Ectodermal cell (in vitro differentiated cells): ENCODE measurements around the gene FKRP.
"Not testable (repeated sequence)": the region's sequence is repeated elsewhere in the genome, so short reads cannot be mapped to it uniquely, and the experiment has no call there.

ENCODE experiments used
- H3K27ac ChIP-seq: 2 replicates; pipeline ENCODE4 v1.7.0; 2013; ENCODE audit warnings: mild to moderate bottlenecking, low read depth, low read length; ENCODE audit not compliant: insufficient read depth, poor library complexity, severe bottlenecking
- H3K27me3 ChIP-seq: 2 replicates; pipeline ENCODE4 v1.7.0; 2013; ENCODE audit warnings: mild to moderate bottlenecking, low read length; ENCODE audit not compliant: insufficient read depth, control insufficient read depth, poor library complexity, severe bottlenecking
- H3K36me3 ChIP-seq: one replicate; pipeline ENCODE4 v1.7.0; 2013; ENCODE audit warnings: low read length; ENCODE audit not compliant: control insufficient read depth, insufficient read depth
- H3K4me1 ChIP-seq: one replicate; pipeline ENCODE4 v1.7.0; 2013; ENCODE audit warnings: low read length; ENCODE audit not compliant: control insufficient read depth, insufficient read depth
- H3K4me3 ChIP-seq: 2 replicates; pipeline ENCODE4 v1.7.0; 2013; ENCODE audit warnings: low read depth, low read length, control low read depth; ENCODE audit not compliant: insufficient read depth
- H3K9me3 ChIP-seq: 2 replicates; pipeline ENCODE4 v1.7.0; 2013; ENCODE audit warnings: mild to moderate bottlenecking, low read length, moderate library complexity; ENCODE audit not compliant: control insufficient read depth
- WGBS, 2 experiments: methylation state at CpG; one replicate each; pipeline ENCODE4 v1.1.7; 2013; ENCODE audit warnings: missing lambda C conversion rate in 2 of 2; 5-methylcytosine and 5-hydroxymethylcytosine counted together

FKRP gene

GRCh38 chr19:46773018-46773399, 27.2 kb downstream of the FKRP start:
- WGBS, 2 experiments: 93 to 96% methylated on average over 7 of the region's 7 CpGs
- no peak overlapping the region for H3K27ac ChIP-seq
- H3K9me3 ChIP-seq: no peaks in the 10 kb centered on the region
- H3K4me3 ChIP-seq: no peak overlapping the region
- peaks cover 19% of the 10 kb centered on the region for H3K36me3 ChIP-seq
- H3K4me1 ChIP-seq: no peaks in the 10 kb centered on the region
- H3K27me3 ChIP-seq: no peaks in the 10 kb centered on the region

DNA sequence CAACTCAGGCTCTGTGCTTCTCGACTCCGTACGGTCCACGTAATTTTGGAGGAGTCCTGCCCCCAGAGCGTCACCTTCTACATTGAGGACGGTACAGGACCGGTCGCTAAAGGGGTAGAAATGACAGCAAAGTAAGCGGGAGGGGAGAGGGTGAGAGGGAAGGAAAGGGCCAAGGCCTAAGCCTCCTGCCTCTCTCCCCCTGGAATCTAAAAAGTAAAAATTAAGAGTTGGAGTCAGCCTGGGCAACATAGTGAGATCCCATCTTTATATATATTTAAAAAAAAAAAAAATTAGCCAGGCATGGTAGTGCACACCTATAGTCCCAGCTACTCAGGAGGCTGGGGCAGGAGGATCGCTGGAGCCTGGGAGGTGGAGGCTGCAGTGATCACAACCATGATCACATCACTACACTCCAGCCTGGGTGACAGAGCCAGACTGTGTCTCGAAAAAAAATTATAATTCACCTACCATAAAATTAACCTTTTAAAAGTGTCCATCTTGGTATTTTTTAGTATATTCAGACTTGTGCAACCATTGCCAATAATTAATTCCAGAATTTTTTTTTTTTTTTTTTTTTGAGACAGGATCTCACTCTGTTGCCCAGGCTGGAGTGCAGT, 29.9 kb downstream of the FKRP start:
- Histone ChIP-seq H3K27me3 (no peaks in the 10 kb centered on the region), H3K9me3 (no peaks in the 10 kb centered on the region), H3K27ac (no peak overlapping the region), H3K4me3 (no peak overlapping the region), H3K4me1 (no peaks in the 10 kb centered on the region), H3K36me3 (peaks cover 33% of the 10 kb centered on the region)
- 98% methylated on average over 11 of the region's 11 CpGs for WGBS, 2 experiments

DNA sequence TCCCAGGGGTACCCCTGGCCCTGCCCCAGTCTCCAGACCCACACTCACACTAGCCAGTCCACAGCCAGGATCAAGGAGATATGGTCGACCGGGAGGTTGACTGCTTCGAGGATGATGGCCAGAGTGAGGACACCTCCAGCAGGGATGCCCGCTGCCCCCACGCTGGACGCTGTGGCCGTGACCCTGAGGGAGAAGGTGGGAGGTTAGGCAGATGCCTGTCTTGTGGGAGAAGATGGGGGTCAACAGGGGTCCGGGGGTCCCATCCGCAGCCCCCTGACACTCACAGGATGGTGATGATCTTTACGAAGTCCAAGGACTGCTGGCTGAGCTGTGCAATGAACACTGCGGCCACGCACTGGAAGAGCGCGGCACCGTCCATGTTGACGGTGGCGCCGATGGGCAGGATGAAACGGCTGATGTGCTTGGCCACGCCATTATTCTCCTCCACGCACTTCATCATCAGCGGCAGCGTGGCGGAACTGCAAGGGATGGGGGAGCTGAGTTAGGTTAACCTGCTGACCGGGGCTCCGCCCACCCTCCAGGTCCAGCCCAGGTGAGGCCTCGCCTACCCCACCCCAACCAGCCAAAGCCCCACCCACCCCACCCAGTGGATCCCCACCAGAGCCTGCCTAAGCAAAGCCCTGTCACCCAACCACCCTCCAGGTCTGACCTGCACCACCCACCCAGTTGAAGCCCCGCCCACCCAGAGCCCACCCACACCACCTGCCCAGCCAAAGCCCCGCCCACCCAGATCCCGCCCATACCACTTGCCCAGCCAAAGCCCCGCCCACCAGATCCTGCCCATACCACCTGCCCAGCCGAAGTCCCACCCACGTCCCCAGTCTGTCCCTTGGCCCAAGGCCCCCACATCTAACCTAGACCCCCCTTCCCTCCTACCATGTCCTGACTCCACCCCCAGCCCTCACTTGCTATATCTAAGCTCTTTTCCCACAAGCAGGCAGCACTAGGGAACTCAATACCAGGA, 31.4 kb downstream of the FKRP start:
- no peaks in the 10 kb centered on the region for H3K9me3 ChIP-seq
- H3K27me3 ChIP-seq: no peaks in the 10 kb centered on the region
- H3K4me1 ChIP-seq: no peaks in the 10 kb centered on the region
- H3K27ac ChIP-seq: no peak overlapping the region
- peaks cover 42% of the 10 kb centered on the region for H3K36me3 ChIP-seq
- WGBS, 2 experiments: 95% methylated on average over 31 to 33 of the region's 33 CpGs
- H3K4me3 ChIP-seq: no peak overlapping the region

DNA sequence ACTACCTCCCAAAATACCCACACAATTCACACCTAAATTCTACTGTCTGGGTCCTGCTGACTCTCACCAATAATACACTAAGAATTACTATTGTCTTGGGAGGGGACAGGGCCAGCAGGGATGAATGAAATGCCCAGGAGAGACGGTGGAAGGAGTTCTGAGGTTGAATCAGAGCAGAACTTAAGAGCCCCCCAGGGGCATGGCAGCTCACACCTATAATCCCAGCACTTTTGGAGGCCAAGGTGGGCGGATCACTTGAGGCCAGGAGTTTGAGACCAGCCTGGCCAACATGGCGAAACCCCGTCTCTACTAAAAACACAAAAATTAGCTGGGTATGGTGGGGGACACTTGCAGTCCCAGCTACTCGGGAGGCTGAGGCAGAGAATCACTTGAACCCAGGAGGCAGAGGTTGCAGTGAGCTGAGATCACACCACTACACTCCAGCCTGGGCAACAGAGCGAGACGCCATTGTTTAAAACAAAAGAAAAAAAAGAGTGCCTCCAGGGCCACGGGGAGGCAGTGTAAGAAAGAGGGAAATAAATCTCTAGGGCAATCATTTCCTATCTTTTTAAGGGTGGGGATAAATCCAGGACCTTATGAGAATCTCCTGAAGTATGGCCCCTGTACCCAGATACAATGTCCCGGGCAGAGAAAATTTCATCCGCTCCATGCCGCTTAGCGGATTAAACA, 32.2 kb downstream of the FKRP start:
- WGBS, 2 experiments: 93 to 96% methylated on average over 12 of the region's 12 CpGs
- H3K9me3 ChIP-seq: not testable (repeated sequence)
- peaks cover 51% of the 10 kb centered on the region for H3K36me3 ChIP-seq

DNA sequence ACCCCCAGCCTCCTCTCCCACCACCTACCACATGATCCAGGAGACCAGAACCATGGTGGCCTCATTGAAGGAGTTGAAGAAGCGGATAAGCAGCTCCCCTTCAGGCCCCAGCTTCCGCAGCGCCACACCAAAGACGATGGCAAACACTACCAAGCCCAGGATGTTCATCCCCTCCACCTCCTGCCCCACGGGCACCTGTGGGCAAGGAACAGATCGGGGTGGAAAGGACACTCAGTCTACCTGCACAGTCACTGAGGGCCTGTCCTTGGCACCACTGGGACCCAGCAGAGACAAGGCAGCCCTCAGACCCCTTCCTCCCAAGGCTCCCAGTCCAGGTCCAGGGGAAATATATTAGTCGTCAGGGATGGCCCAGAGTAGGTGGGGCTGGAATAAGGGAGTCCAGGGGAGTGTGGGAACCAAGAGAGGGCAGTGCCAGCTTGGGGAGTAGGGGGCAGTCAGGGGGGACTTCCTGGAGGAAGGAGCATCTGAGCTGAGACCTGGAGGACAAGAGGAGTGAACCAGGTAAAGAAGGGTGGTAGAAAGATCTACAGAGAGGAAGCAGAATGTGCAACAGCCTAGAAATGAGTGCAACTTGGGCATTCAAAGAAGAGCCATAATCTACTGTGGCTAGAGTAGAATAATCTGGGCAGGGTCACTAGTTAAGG, 36.6 kb downstream of the FKRP start:
- 95 to 97% methylated on average over 7 of the region's 7 CpGs for WGBS, 2 experiments
- Histone ChIP-seq H3K27ac (no peak overlapping the region), H3K4me1 (peaks cover 23% of the 10 kb centered on the region), H3K36me3 (peaks cover 33% of the 10 kb centered on the region), H3K27me3 (no peaks in the 10 kb centered on the region), H3K4me3 (no peak overlapping the region), H3K9me3 (no peaks in the 10 kb centered on the region)

More for the DNA sequence above, 32.2 kb downstream of the FKRP start:
- H3K4me3 ChIP-seq, H3K27ac ChIP-seq, H3K4me1 ChIP-seq, H3K27me3 ChIP-seq: not testable (repeated sequence)

DNA sequence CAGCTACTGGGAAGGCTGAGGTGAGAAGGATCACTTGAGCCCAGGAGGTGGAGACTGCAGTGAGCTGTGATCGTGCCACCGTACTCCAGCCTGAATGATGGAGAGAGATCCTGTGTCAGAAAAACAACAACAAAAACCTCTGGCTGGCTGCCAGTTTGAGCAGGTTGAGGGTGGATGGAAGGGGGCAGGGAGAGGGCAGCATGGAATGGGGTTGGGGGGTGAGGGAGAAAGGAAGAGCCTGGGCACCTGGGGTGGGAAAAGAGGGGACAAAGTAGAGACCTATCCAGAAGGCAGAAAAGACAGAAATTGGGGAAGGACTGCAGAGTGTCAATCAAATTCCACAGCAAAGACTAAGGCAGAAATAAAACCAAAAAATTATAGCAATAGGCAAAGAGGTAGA, 37.8 kb downstream of the FKRP start:
- Histone ChIP-seq H3K36me3 (peaks cover 25% of the 10 kb centered on the region), H3K27me3 (no peaks in the 10 kb centered on the region), H3K9me3 (no peaks in the 10 kb centered on the region), H3K27ac (peak overlapping the region; percentile 38), H3K4me1 (peaks cover 23% of the 10 kb centered on the region), H3K4me3 (no peak overlapping the region)
- 89 to 91% methylated on average over 2 of the region's 2 CpGs for WGBS, 2 experiments

DNA sequence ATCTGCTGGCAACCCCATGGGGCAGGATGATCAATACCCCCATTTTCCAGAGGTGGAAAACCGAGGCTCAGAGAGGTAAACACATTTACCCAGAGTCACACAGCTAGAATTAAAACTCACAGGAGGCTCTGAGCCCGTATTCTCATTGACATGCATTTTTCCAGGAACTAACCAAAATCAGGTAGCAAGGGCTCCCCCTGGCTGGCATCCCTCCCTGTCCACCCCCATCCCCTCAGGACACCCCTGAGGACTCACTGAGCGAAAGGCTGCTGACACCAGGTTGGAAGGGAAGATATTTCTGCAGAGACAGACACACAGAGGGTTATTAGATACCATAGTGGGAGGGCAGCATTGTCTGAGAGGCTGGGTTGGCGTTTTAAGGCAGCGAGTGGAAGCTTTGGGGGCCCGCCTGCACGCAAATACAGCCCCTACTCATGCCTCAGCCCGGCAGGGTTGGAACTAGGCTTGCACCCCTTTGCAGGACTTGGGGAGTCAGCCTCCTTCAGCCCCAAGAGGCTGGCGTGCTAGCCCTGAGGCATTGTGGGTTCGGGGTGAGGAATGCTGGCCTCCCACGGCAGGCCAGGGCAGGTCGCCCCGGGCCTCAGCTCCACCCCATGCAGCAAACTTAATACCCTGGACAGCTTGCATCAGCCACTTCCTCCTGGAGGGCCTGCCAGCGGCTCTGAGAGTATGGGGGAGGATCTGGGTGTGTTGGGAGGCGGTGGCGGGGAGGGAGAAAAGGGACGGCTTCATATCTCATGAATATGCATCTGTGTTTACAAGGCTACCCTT, 38.6 kb downstream of the FKRP start:
- Histone ChIP-seq H3K4me1 (peaks cover 23% of the 10 kb centered on the region), H3K27me3 (no peaks in the 10 kb centered on the region), H3K27ac (peak overlapping the region; percentile 91), H3K36me3 (peaks cover 22% of the 10 kb centered on the region), H3K4me3 (peak overlapping the region; percentile 36), H3K9me3 (no peaks in the 10 kb centered on the region)
- 39 to 41% methylated on average over 17 of the region's 17 CpGs for WGBS, 2 experiments

DNA sequence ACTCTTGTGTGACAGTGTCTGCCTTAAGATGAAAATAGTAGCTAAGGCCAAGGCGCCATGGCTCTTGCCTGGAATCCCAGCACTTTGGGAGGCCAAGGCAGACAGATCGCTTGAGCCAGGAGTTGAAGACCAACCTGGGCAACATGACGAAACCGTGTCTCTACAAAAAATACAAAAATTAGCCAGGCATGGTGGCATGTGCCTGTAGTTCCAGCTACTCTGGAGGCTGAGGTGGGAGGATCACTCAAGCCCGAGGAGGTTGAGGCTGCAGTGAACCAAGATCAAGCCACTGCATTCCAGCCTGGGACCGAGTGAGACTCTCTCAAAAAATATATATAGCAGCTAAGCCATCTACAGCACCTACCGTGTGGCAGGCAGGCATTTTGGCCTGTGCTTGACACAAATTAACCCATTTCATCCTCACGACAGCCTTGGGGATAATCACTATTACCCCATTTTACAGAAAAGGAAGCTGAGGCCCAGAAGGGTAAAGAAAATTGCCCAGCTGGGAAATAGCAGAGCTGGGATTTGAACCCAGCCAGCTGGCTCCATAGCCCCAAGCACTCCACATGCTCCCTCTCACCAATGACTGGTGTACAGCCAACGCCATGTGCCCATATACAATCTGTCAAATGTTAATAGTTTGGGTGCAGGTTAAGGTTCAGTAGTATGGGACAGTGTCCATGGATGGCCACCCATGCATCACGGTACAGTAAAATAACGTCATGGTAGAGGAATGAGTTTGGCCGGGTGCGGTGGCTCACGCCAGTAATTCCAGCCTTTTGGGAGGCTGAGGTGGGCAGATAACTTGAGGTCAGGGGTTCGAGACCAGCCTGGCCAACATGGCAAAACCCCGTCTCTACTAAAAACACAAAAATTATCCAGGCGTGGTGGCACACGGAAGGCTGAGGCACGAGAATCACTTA, 39.5 kb downstream of the FKRP start:
- peak overlapping the region; percentile 89 for H3K4me3 ChIP-seq
- H3K27ac ChIP-seq: peak overlapping the region; percentile 91
- 81 to 84% methylated on average over 19 of the region's 19 CpGs for WGBS, 2 experiments
- no peaks in the 10 kb centered on the region for H3K9me3 ChIP-seq
- H3K27me3 ChIP-seq: no peaks in the 10 kb centered on the region
- H3K36me3 ChIP-seq: peaks cover 20% of the 10 kb centered on the region
- peaks cover 23% of the 10 kb centered on the region for H3K4me1 ChIP-seq

DNA sequence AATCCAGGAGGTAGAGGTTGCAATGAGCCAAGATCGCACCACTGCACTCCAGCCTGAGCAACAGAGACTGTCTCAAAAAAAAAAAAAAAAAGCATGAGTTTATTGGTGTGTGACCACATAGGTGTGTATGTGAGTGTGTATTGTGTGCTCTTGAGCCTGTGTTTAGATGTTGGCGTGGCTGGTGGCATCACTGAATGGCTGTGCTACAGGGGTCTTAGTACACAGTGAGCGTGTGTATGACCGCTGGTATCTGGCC, 40.1 kb downstream of the FKRP start:
- no peaks in the 10 kb centered on the region for H3K9me3 ChIP-seq
- no peaks in the 10 kb centered on the region for H3K27me3 ChIP-seq
- H3K27ac ChIP-seq: peak overlapping the region; percentile 78
- peaks cover 16% of the 10 kb centered on the region for H3K36me3 ChIP-seq
- WGBS, 2 experiments: 58 to 74% methylated on average over 4 of the region's 4 CpGs
- peak overlapping the region; percentile 89 for H3K4me3 ChIP-seq
- peaks cover 23% of the 10 kb centered on the region for H3K4me1 ChIP-seq
